Ovary (tissue), 9 donors: ENCODE results near the gene PDE4D. TPM values are rescaled to one million over a fixed set of nuclear protein-coding genes. Genes with fewer than 3 reads are reported as not detected.

Experiments used
- DNase-seq, 5 donors: peaks; one replicate each; pipeline ENCODE4 v3.0.0-alpha.2; 2019 to 2020
- H3K27ac ChIP-seq, 2 donors: fragments of 200-600 bp; one replicate each; pipeline versions ENCODE4 v1.5.1 to v1.8.0; 2019 to 2022
- H3K27me3 ChIP-seq: fragments of 200-600 bp; one replicate; pipeline ENCODE4 v1.8.0; 2022
- H3K36me3 ChIP-seq: fragments of 200-600 bp; sonication (generic); one replicate; pipeline ENCODE4 v1.5.1; 2019
- H3K4me1 ChIP-seq: one replicate; pipeline ENCODE4 v1.8.1; 2013; ENCODE audit warnings: mild to moderate bottlenecking, moderate library complexity; ENCODE audit not compliant: insufficient read depth
- H3K4me3 ChIP-seq: fragments of 200-600 bp; sonication (generic); one replicate; pipeline ENCODE4 v1.5.1; 2017
- H3K9me3 ChIP-seq, 2 donors: fragments of 200-600 bp in 1 of 2; sonication (generic) in 1 of 2; one replicate each; pipeline versions ENCODE4 v1.5.1 to v1.8.1; 2013 to 2019; ENCODE audit warnings: mild to moderate bottlenecking in 1 of 2, moderate library complexity in 1 of 2
- CTCF ChIP-seq, 3 donors: fragments of 450-650 bp in 2 of 3; fragments of 200-600 bp in 1 of 3; IDR thresholded peaks; one replicate each; pipeline versions ENCODE4 v1.5.1 to v1.8.0; 2016 to 2022; ENCODE audit warnings: antibody characterized with exemption in 3 of 3, mild to moderate bottlenecking in 1 of 3
- EP300 ChIP-seq: sonication (generic); formaldehyde crosslinking; IDR thresholded peaks from one replicate; pipeline ENCODE4 v1.6.1; 2017; ENCODE audit warnings: antibody characterized with exemption
- POLR2A ChIP-seq: fragments of 450-650 bp; IDR thresholded peaks from one replicate; pipeline ENCODE4 v1.6.1; 2017; ENCODE audit warnings: antibody characterized with exemption, mild to moderate bottlenecking, moderate library complexity
- WGBS, 3 donors: extraction: QIAGEN DNeasy Blood & Tissue Kit in 1 of 3; methylation state at CpG; one replicate each; pipeline versions ENCODE4 v1.1.5 to v1.1.7; 2013 to 2017; 5-methylcytosine and 5-hydroxymethylcytosine counted together
- intact Hi-C, 4 donors: fragments of 100-400 bp; cut with DNase I; formaldehyde crosslinking; loops; one replicate each; pipeline versions ENCODE4 v1.11.0 to v1.15.1; 2022 to 2023
- polyA plus RNA-seq, 2 donors: library from polyadenylated mRNA; stranded (reverse); fragments of 200-250 nt in 1 of 2; fragments of 350-450 nt in 1 of 2; fragmentation: Illumina TruSeq in 1 of 2; extraction: RNeasy Lipid Tissue Mini Kit (QIAGEN cat#74804) in 1 of 2; gene quantifications; one replicate each; pipeline ENCODE4 v1.2.3, GENCODE V29; 2013 to 2014
- total RNA-seq, 7 donors: library from RNA; depleted of rRNA in 2 of 7; stranded (reverse); fragments of >200 nt in 2 of 7; fragmentation: NEBNext Ultra II Directional in 3 of 7; extraction: Animal tissue kit (Norgen Biotek cat#: 25700) in 3 of 7; gene quantifications; one replicate each; pipeline versions ENCODE4 v1.1.0 to v1.2.4, GENCODE V29; 2016 to 2023
- donor health status: DM: no; HTN: no; CAD: no; lungs with moderate emphysema.
- donor health status: DM: no; HTN: no; CAD: no.
- donor health status: Bipolar disorder and iron deficiency.
- donor health status: DM: yes; HTN: yes; CAD: no.
- donor health status: DM: no; HTN: no; CAD: no.
- donor health status: DM: yes; HTN: yes; CAD: no.

PDE4D gene
- total and polyA plus RNA-seq, 9 donors = 1.3 to 67.6 (median 8.4) TPM

- Histone ChIP-seq H3K27ac (no peak overlapping the region), H3K27me3 (no peaks in the 10 kb centered on the region), H3K36me3 (no peaks in the 10 kb centered on the region), H3K4me1 (no peaks in the 10 kb centered on the region), H3K4me3 (no peak overlapping the region), H3K9me3 (no peaks in the 10 kb centered on the region)
- no peak for DNase-seq
- no peak for TF ChIP-seq POLR2A
- TF ChIP-seq EP300 = no peak
- intact Hi-C loops = no loop called here
Measured at GRCh38 chr5:58983526-58984452, 909.7 kb downstream of the PDE4D start.

GRCh38 chr5:58980890-58981289 lies 912.6 kb downstream of the PDE4D start:
- H3K4me3 ChIP-seq = no peak overlapping the region
- 92 to 96% (median 95%) methylated on average over 2 of the region's 2 CpGs for WGBS, 3 donors
- H3K27me3 ChIP-seq = no peaks in the 10 kb centered on the region
- H3K27ac ChIP-seq = no peak overlapping the region
- TF ChIP-seq POLR2A = no peak
- DNase-seq = no peak
- no peaks in the 10 kb centered on the region for H3K9me3 ChIP-seq
- no peaks in the 10 kb centered on the region for H3K36me3 ChIP-seq
- H3K4me1 ChIP-seq = no peaks in the 10 kb centered on the region
- intact Hi-C loops = no loop called here

- no peaks in the 10 kb centered on the region for H3K4me1 ChIP-seq
Measured at GRCh38 chr5:58979090-58979489, 914.4 kb downstream of the PDE4D start.

GRCh38 chr5:58974601-58975000 lies 918.9 kb downstream of the PDE4D start:
- no peaks in the 10 kb centered on the region for H3K9me3 ChIP-seq
- H3K27me3 ChIP-seq = no peaks in the 10 kb centered on the region
- DNase-seq = no peak
- no peak for TF ChIP-seq EP300
- no peak for TF ChIP-seq CTCF (IDR thresholded peaks at IDR 0.05)
- no peak for TF ChIP-seq POLR2A
- 89 to 95% (median 91%) methylated on average over 5 of the region's 5 CpGs for WGBS, 3 donors
- H3K4me1 ChIP-seq = no peaks in the 10 kb centered on the region
- no peaks in the 10 kb centered on the region for H3K36me3 ChIP-seq
- no peak overlapping the region for H3K27ac ChIP-seq
- intact Hi-C loops = no loop called here
- H3K4me3 ChIP-seq = no peak overlapping the region

More at GRCh38 chr5:58979090-58979489, 914.4 kb downstream of the PDE4D start:
- no peak for TF ChIP-seq EP300
- TF ChIP-seq POLR2A = no peak
- TF ChIP-seq CTCF (IDR thresholded peaks at IDR 0.05) = no peak
- intact Hi-C loops = no loop called here
- Histone ChIP-seq H3K36me3 (no peaks in the 10 kb centered on the region), H3K27me3 (no peaks in the 10 kb centered on the region), H3K9me3 (no peaks in the 10 kb centered on the region), H3K4me3 (no peak overlapping the region), H3K27ac (no peak overlapping the region)
- DNase-seq = no peak

GRCh38 chr5:58974083-58974482 lies 919.4 kb downstream of the PDE4D start:
- intact Hi-C loops = no loop called here
- Histone ChIP-seq H3K4me3 (no peak overlapping the region), H3K9me3 (no peaks in the 10 kb centered on the region), H3K27me3 (no peaks in the 10 kb centered on the region), H3K4me1 (no peaks in the 10 kb centered on the region), H3K27ac (no peak overlapping the region), H3K36me3 (no peaks in the 10 kb centered on the region)
- no peak for DNase-seq
- WGBS, 3 donors = 84 to 90% (median 90%) methylated on average over 5 of the region's 5 CpGs
- TF ChIP-seq EP300 (no peak), CTCF (IDR thresholded peaks at IDR 0.05) (no peak)
